ENCODE measurements around the gene SPDYE17. TPM values are rescaled to one million over a fixed set of nuclear protein-coding genes. Genes with fewer than 3 reads are reported as not detected.
"Not testable (repeated sequence)": the region's sequence is repeated elsewhere in the genome, so short reads cannot be mapped to it uniquely, and the experiment has no call there.

SPDYE17 gene
- polyA plus RNA-seq, 3 donors, result not detected

- intact Hi-C loops (cut with micrococcal nuclease); H3K9me3 Mint-ChIP-seq; H3K9me3 ChIP-seq (replicated peaks in 1 of 2; ENCODE audit: control insufficient read depth in 1 of 2, insufficient read depth in 1 of 2, low read length in 2 of 2); H2AFZ ChIP-seq (ENCODE audit: insufficient read depth, low read depth, low read length, poor library complexity, severe bottlenecking); H3K4me1 ChIP-seq (ENCODE audit: control insufficient read depth in 1 of 2, insufficient read depth in 2 of 2, low read length in 2 of 2); H3K4me2 ChIP-seq (replicated peaks; ENCODE audit: extremely low read depth, low read length, poor library complexity, severe bottlenecking); H3K4me1 Mint-ChIP-seq; H3K4me3 ChIP-seq (replicated peaks in 1 of 3; ENCODE audit: low read depth in 2 of 3, low read length in 3 of 3); H4K20me1 ChIP-seq (ENCODE audit: insufficient read depth, low read length); H3K27ac Mint-ChIP-seq; H3K27me3 ChIP-seq (ENCODE audit: control insufficient read depth in 2 of 2, insufficient read depth in 2 of 2, low read length in 2 of 2); H3K27me3 Mint-ChIP-seq (ENCODE audit: low read depth in 3 of 3); H3K4me3 Mint-ChIP-seq; H3K79me2 ChIP-seq (ENCODE audit: insufficient read depth, low read length); H3K27ac ChIP-seq (ENCODE audit: low read depth in 1 of 2, low read length in 2 of 2); H3K9ac ChIP-seq (ENCODE audit: insufficient read depth, low read length, poor library complexity, severe bottlenecking); DNase-seq: not testable (repeated sequence)
- H3K36me3 Mint-ChIP-seq, result peaks cover 13 to 29% of the 10 kb centered on the region in 2 donors
- no CpG with 5 or more reads among the region's 10 CpGs for WGBS (ENCODE audit: insufficient coverage)
- peaks cover 12 to 16% of the 10 kb centered on the region in 2 donors for H3K36me3 ChIP-seq (replicated peaks in 1 of 2; ENCODE audit: control insufficient read depth in 1 of 2, insufficient read depth in 2 of 2, low read length in 2 of 2)
These were observed 28.9 kb downstream of the SPDYE17 start for GRCh38 chr7:77003241-77003640.

DNA sequence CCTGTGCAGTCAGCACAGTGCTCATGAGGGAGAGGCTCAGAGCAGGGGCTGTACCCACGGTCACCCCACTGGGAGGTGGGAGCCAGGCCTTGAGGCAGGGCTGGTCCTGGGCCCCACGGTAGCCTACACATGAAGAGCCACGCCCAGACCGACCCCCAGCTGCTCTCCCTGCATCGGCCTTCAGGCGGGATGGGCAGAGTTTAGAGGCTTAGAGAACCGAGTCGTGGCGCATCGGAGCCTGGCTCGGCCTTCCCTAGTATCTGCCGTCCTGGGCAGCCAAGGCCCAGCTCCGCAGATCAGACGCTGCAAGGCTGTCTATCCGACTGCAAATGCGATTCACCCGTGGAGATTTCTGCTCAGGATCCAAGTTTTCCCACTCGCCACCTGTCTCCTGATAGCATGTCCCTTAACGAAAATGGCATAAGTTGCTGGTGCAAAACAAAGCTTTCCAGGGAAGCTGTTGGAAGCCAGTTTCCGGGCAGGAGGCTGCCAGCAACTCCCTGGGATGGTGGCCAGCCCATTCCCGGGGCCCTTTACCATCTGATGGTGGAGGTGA, 29.4 kb downstream of the SPDYE17 start:
- H3K27me3 ChIP-seq (ENCODE audit: control insufficient read depth in 2 of 2, insufficient read depth in 2 of 2, low read length in 2 of 2); H2AFZ ChIP-seq (ENCODE audit: insufficient read depth, low read depth, low read length, poor library complexity, severe bottlenecking); H3K4me1 ChIP-seq (ENCODE audit: control insufficient read depth in 1 of 2, insufficient read depth in 2 of 2, low read length in 2 of 2); intact Hi-C loops (cut with micrococcal nuclease); H3K27ac ChIP-seq (ENCODE audit: low read depth in 1 of 2, low read length in 2 of 2); H3K27ac Mint-ChIP-seq; H3K79me2 ChIP-seq (ENCODE audit: insufficient read depth, low read length); H3K27me3 Mint-ChIP-seq (ENCODE audit: low read depth in 3 of 3); H3K9me3 Mint-ChIP-seq; H3K4me3 Mint-ChIP-seq; H3K4me3 ChIP-seq (replicated peaks in 1 of 3; ENCODE audit: low read depth in 2 of 3, low read length in 3 of 3); H3K9me3 ChIP-seq (replicated peaks in 1 of 2; ENCODE audit: control insufficient read depth in 1 of 2, insufficient read depth in 1 of 2, low read length in 2 of 2); H3K9ac ChIP-seq (ENCODE audit: insufficient read depth, low read length, poor library complexity, severe bottlenecking); H3K4me2 ChIP-seq (replicated peaks; ENCODE audit: extremely low read depth, low read length, poor library complexity, severe bottlenecking); H3K4me1 Mint-ChIP-seq; DNase-seq: not testable (repeated sequence)
- WGBS (ENCODE audit: insufficient coverage), result 97% methylated on average over 15 of the region's 21 CpGs
- H3K36me3 Mint-ChIP-seq, result peaks cover 13 to 29% of the 10 kb centered on the region in 2 donors
- H4K20me1 ChIP-seq (ENCODE audit: insufficient read depth, low read length), result peaks cover 12% of the 10 kb centered on the region
- H3K36me3 ChIP-seq (replicated peaks in 1 of 2; ENCODE audit: control insufficient read depth in 1 of 2, insufficient read depth in 2 of 2, low read length in 2 of 2), result peaks cover 12 to 16% of the 10 kb centered on the region in 2 donors

- H3K36me3 Mint-ChIP-seq, result peaks cover 13 to 29% of the 10 kb centered on the region in 2 donors
- H2AFZ ChIP-seq (ENCODE audit: insufficient read depth, low read depth, low read length, poor library complexity, severe bottlenecking); H3K9ac ChIP-seq (ENCODE audit: insufficient read depth, low read length, poor library complexity, severe bottlenecking); H3K4me3 Mint-ChIP-seq; H3K9me3 Mint-ChIP-seq; DNase-seq; H3K27ac Mint-ChIP-seq; H3K9me3 ChIP-seq (replicated peaks in 1 of 2; ENCODE audit: control insufficient read depth in 1 of 2, insufficient read depth in 1 of 2, low read length in 2 of 2); H3K27ac ChIP-seq (ENCODE audit: low read depth in 1 of 2, low read length in 2 of 2); H3K4me2 ChIP-seq (replicated peaks; ENCODE audit: extremely low read depth, low read length, poor library complexity, severe bottlenecking); H3K27me3 Mint-ChIP-seq (ENCODE audit: low read depth in 3 of 3); H3K79me2 ChIP-seq (ENCODE audit: insufficient read depth, low read length); intact Hi-C loops (cut with micrococcal nuclease); H3K27me3 ChIP-seq (ENCODE audit: control insufficient read depth in 2 of 2, insufficient read depth in 2 of 2, low read length in 2 of 2); H3K4me1 ChIP-seq (ENCODE audit: control insufficient read depth in 1 of 2, insufficient read depth in 2 of 2, low read length in 2 of 2); H3K4me3 ChIP-seq (replicated peaks in 1 of 3; ENCODE audit: low read depth in 2 of 3, low read length in 3 of 3); H3K4me1 Mint-ChIP-seq: not testable (repeated sequence)
- Histone ChIP-seq H4K20me1 (ENCODE audit: insufficient read depth, low read length) (peaks cover 18% of the 10 kb centered on the region), H3K36me3 (replicated peaks in 1 of 2; ENCODE audit: control insufficient read depth in 1 of 2, insufficient read depth in 2 of 2, low read length in 2 of 2) (peaks cover 12 to 16% of the 10 kb centered on the region in 2 donors)
- 81% methylated on average over 7 of the region's 15 CpGs for WGBS (ENCODE audit: insufficient coverage)
These were observed 30.1 kb downstream of the SPDYE17 start for GRCh38 chr7:77002104-77002503.

DNA sequence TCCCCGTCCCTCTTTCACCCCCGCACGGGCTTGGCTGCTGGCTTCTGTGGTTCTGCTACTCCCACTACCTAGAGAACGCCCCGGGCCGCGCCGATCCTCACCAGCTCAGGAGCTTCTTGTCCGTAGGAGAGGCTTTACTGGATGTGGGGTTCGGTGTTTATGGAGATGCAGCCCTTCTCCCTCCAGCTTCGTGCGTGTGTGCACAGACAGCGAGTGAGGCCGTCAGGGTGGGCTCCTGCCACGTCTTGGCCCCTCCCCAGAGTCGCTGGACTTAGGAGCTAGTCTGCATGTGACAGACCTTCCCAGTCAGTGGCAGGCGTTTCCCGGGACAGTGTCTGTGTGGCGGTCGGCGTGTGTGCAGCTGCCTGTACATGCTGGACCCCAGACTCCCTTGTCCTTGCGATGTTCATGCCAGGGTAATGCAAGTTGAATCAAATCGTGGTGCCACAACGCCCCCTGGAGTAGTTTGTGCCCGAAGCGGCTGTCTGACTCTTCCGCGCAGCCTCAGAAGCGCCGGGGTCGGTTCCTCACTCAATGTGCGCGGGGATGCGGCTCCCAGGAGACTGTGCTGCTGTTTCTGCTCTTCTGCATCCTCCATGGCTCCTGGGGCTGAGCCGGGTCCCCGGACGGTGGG, 32.6 kb downstream of the SPDYE17 start:
- H3K4me1 ChIP-seq (ENCODE audit: control insufficient read depth in 1 of 2, insufficient read depth in 2 of 2, low read length in 2 of 2); H3K27me3 ChIP-seq (ENCODE audit: control insufficient read depth in 2 of 2, insufficient read depth in 2 of 2, low read length in 2 of 2); H3K4me1 Mint-ChIP-seq; H3K27ac Mint-ChIP-seq; H2AFZ ChIP-seq (ENCODE audit: insufficient read depth, low read depth, low read length, poor library complexity, severe bottlenecking); H3K27me3 Mint-ChIP-seq (ENCODE audit: low read depth in 3 of 3); H3K4me3 ChIP-seq (replicated peaks in 1 of 3; ENCODE audit: low read depth in 2 of 3, low read length in 3 of 3); H3K4me2 ChIP-seq (replicated peaks; ENCODE audit: extremely low read depth, low read length, poor library complexity, severe bottlenecking); DNase-seq; H3K4me3 Mint-ChIP-seq; H3K9ac ChIP-seq (ENCODE audit: insufficient read depth, low read length, poor library complexity, severe bottlenecking); H3K79me2 ChIP-seq (ENCODE audit: insufficient read depth, low read length); intact Hi-C loops (cut with micrococcal nuclease); H3K27ac ChIP-seq (ENCODE audit: low read depth in 1 of 2, low read length in 2 of 2); H3K9me3 Mint-ChIP-seq; H3K9me3 ChIP-seq (replicated peaks in 1 of 2; ENCODE audit: control insufficient read depth in 1 of 2, insufficient read depth in 1 of 2, low read length in 2 of 2): not testable (repeated sequence)
- WGBS (ENCODE audit: insufficient coverage), result no CpG with 5 or more reads among the region's 37 CpGs
- H3K36me3 ChIP-seq (replicated peaks in 1 of 2; ENCODE audit: control insufficient read depth in 1 of 2, insufficient read depth in 2 of 2, low read length in 2 of 2), result peaks cover 12 to 15% of the 10 kb centered on the region in 2 donors
- peaks cover 13 to 26% of the 10 kb centered on the region in 2 donors for H3K36me3 Mint-ChIP-seq
- H4K20me1 ChIP-seq (ENCODE audit: insufficient read depth, low read length), result peaks cover 21% of the 10 kb centered on the region

Data from CD14-positive monocyte (primary cell).